H1 (cell line): ENCODE measurements around the gene PAXX. TPM values are rescaled to one million over a fixed set of nuclear protein-coding genes. Genes with fewer than 3 reads are reported as not detected.

Experiments used
- CTCF ChIA-PET: fragments of 300-600 bp; sonication (Branson Sonifier 250); formaldehyde crosslinking; loops from one replicate; lab custom pipeline; 2021; ENCODE audit not compliant: partially characterized antibody; lab: Charles Lee
- POLR2A ChIA-PET: fragments of 300-600 bp; sonication (Branson Sonifier 250); formaldehyde crosslinking; loops from one replicate; lab custom pipeline; 2021; ENCODE audit warnings: inconsistent platforms; ENCODE audit not compliant: partially characterized antibody; lab: Charles Lee
- DNase-seq, 2 experiments: peaks; one replicate each; pipeline versions ENCODE4 v3.0.0 to v3.0.0-alpha.2; 2010 to 2022; ENCODE audit warnings: low spot score in 2 of 2, low read depth in 1 of 2, mixed read lengths in 1 of 2
- FAIRE-seq: peaks from 2 replicates; lab custom pipeline; 2011; peaks lifted over from hg19 to GRCh38; lab: Jason Lieb, UNC
- H2AFZ ChIP-seq: 2 replicates; pipeline ENCODE4 v1.8.1; 2012; ENCODE audit warnings: low read length, inconsistent platforms
- H2AK5ac ChIP-seq: 2 replicates; pipeline ENCODE4 v1.6.1; 2013; ENCODE audit warnings: low read depth, low read length
- H2BK120ac ChIP-seq: replicated peaks from 2 replicates; pipeline ENCODE3; 2013; ENCODE audit warnings: low read depth, low read length, inconsistent platforms
- H2BK12ac ChIP-seq: 2 replicates; pipeline ENCODE4 v1.6.1; 2013; ENCODE audit warnings: low read depth, low read length
- H2BK15ac ChIP-seq: 2 replicates; pipeline ENCODE4 v1.6.1; 2013; ENCODE audit warnings: low read length
- H2BK20ac ChIP-seq: 2 replicates; pipeline ENCODE4 v1.6.1; 2013; ENCODE audit warnings: low read length
- H2BK5ac ChIP-seq: 2 replicates; pipeline ENCODE4 v1.6.1; 2013; ENCODE audit warnings: low read depth, low read length
- H3K14ac ChIP-seq: 2 replicates; pipeline ENCODE4 v1.6.1; 2013; ENCODE audit warnings: inconsistent platforms; ENCODE audit not compliant: insufficient read length
- H3K18ac ChIP-seq: 2 replicates; pipeline ENCODE4 v1.6.1; 2013; ENCODE audit warnings: low read length; ENCODE audit errors: extremely low read depth
- H3K23ac ChIP-seq: 2 replicates; pipeline ENCODE4 v1.6.1; 2013; ENCODE audit warnings: inconsistent platforms; ENCODE audit not compliant: insufficient read length
- H3K23me2 ChIP-seq: 2 replicates; pipeline ENCODE4 v1.6.1; 2013; ENCODE audit warnings: low read depth, low read length
- H3K27ac ChIP-seq: 2 replicates; pipeline ENCODE4 v1.6.1; 2011; ENCODE audit warnings: low read depth, low read length, inconsistent platforms
- H3K27me3 ChIP-seq, 4 experiments: replicated peaks in 1 of 4; 1 replicate in 1 of 4; 2 replicates in 3 of 4; pipeline versions ENCODE4 v1.6.1 to v1.8.1; 2011 to 2013; ENCODE audit warnings: low read length in 3 of 4, mild to moderate bottlenecking in 3 of 4, inconsistent platforms in 2 of 4, mixed read lengths in 2 of 4, moderate library complexity in 1 of 4; ENCODE audit not compliant: control insufficient read depth in 3 of 4, insufficient read depth in 3 of 4; ENCODE audit errors: extremely low read depth in 1 of 4
- H3K36me3 ChIP-seq, 4 experiments: 2 replicates each; pipeline versions ENCODE4 v1.6.1 to v1.8.1; 2011 to 2013; ENCODE audit warnings: mild to moderate bottlenecking in 4 of 4, low read length in 3 of 4, moderate library complexity in 2 of 4, control low read depth in 1 of 4, inconsistent platforms in 1 of 4; ENCODE audit not compliant: insufficient read depth in 4 of 4, control insufficient read depth in 2 of 4
- H3K4ac ChIP-seq: replicated peaks from 2 replicates; pipeline ENCODE3; 2013; ENCODE audit warnings: low read length, low read depth, mixed read lengths, inconsistent platforms; ENCODE audit not compliant: insufficient read length
- H3K4me1 ChIP-seq, 4 experiments: replicated peaks in 1 of 4; 1 replicate in 1 of 4; 2 replicates in 3 of 4; pipeline versions ENCODE4 v1.6.1 to v1.8.1; 2011 to 2013; ENCODE audit warnings: low read length in 3 of 4, inconsistent platforms in 2 of 4, mixed read lengths in 1 of 4; ENCODE audit not compliant: insufficient read depth in 4 of 4, control insufficient read depth in 3 of 4
- H3K4me2 ChIP-seq, 2 experiments: 2 replicates each; pipeline versions ENCODE4 v1.6.1 to v1.8.1; 2011 to 2013; ENCODE audit warnings: low read depth in 2 of 2, low read length in 2 of 2, control low read depth in 1 of 2, inconsistent platforms in 1 of 2, mild to moderate bottlenecking in 1 of 2; ENCODE audit not compliant: insufficient read depth in 1 of 2
- H3K4me3 ChIP-seq, 4 experiments: fragments of 200-600, 300-600 bp in 1 of 4; sonication (generic), shearing (Covaris generic), sonication (Bioruptor Twin) in 1 of 4; 2 replicates each; pipeline versions ENCODE4 v1.5.1 to v1.8.1; 2011 to 2016; ENCODE audit warnings: low read length in 4 of 4, low read depth in 3 of 4, control low read depth in 2 of 4, inconsistent platforms in 2 of 4, mild to moderate bottlenecking in 2 of 4, mixed read lengths in 1 of 4, moderate library complexity in 1 of 4; ENCODE audit not compliant: insufficient read depth in 2 of 4; ENCODE audit errors: extremely low read depth in 1 of 4
- H3K56ac ChIP-seq: replicated peaks from 2 replicates; pipeline ENCODE3; 2013; ENCODE audit warnings: low read depth, mild to moderate bottlenecking, mixed read lengths, low read length, inconsistent platforms; ENCODE audit not compliant: insufficient read length
- H3K79me1 ChIP-seq: 2 replicates; pipeline ENCODE4 v1.6.1; 2013; ENCODE audit warnings: low read depth, low read length, control low read depth
- H3K79me2 ChIP-seq, 2 experiments: 2 replicates each; pipeline versions ENCODE4 v1.6.1 to v1.8.1; 2012 to 2013; ENCODE audit warnings: low read length in 2 of 2, mild to moderate bottlenecking in 2 of 2, inconsistent platforms in 1 of 2; ENCODE audit not compliant: insufficient read depth in 2 of 2, control insufficient read depth in 1 of 2
- H3K9ac ChIP-seq, 4 experiments: replicated peaks in 1 of 4; 1 replicate in 1 of 4; 2 replicates in 3 of 4; pipeline versions ENCODE4 v1.6.1 to v1.8.1; 2011 to 2013; ENCODE audit warnings: low read depth in 3 of 4, low read length in 3 of 4, control low read depth in 2 of 4, mild to moderate bottlenecking in 2 of 4, moderate library complexity in 2 of 4, inconsistent platforms in 1 of 4; ENCODE audit errors: extremely low read depth in 1 of 4
- H3K9me3 ChIP-seq, 2 experiments: 2 replicates each; pipeline versions ENCODE4 v1.6.1 to v1.8.1; 2012 to 2013; ENCODE audit warnings: mild to moderate bottlenecking in 2 of 2, moderate library complexity in 2 of 2, control low read depth in 1 of 2, inconsistent platforms in 1 of 2, low read depth in 1 of 2, low read length in 1 of 2, mixed read lengths in 1 of 2; ENCODE audit not compliant: insufficient read depth in 2 of 2
- H4K20me1 ChIP-seq, 2 experiments: replicated peaks in 1 of 2; 2 replicates each; pipeline versions ENCODE3 to v1.8.1; 2011 to 2013; ENCODE audit warnings: inconsistent platforms in 2 of 2, low read length in 2 of 2, mild to moderate bottlenecking in 1 of 2; ENCODE audit not compliant: insufficient read depth in 2 of 2, control insufficient read depth in 1 of 2
- H4K5ac ChIP-seq: 2 replicates; pipeline ENCODE4 v1.6.1; 2013; ENCODE audit warnings: low read length, low read depth, mixed read lengths, inconsistent platforms; ENCODE audit not compliant: insufficient read length
- H4K8ac ChIP-seq: 2 replicates; pipeline ENCODE4 v1.8.0; 2013; ENCODE audit warnings: mild to moderate bottlenecking, moderate library complexity, low read length, inconsistent platforms; ENCODE audit not compliant: insufficient read depth; ENCODE audit errors: extremely low read depth
- H4K91ac ChIP-seq: replicated peaks from 2 replicates; pipeline ENCODE3; 2013; ENCODE audit warnings: low read length, mixed read lengths, inconsistent platforms; ENCODE audit not compliant: insufficient read length
- GABPA ChIP-seq: IDR thresholded peaks from 2 replicates; pipeline ENCODE4 v1.6.1; 2011; ENCODE audit warnings: mild to moderate bottlenecking, low read length, moderate library complexity, borderline replicate concordance; ENCODE audit not compliant: insufficient read depth
- JUN ChIP-seq: IDR thresholded peaks from 2 replicates; pipeline ENCODE4 v1.6.1; 2011; ENCODE audit warnings: low read depth, mild to moderate bottlenecking, improper control_type of control experiment, low read length
- KDM1A ChIP-seq: fragments of 200-600, 300-600 bp; sonication (generic); IDR thresholded peaks from 2 replicates; pipeline ENCODE4 v1.7.1; 2016; ENCODE audit warnings: mild to moderate bottlenecking, low read length, borderline replicate concordance
- PHF8 ChIP-seq: fragments of 200-600 bp; sonication (generic); conservative IDR thresholded peaks from 2 replicates; pipeline ENCODE4 v1.7.1; 2012; ENCODE audit warnings: low read depth, mild to moderate bottlenecking, inconsistent platforms, low read length, moderate library complexity
- TAF1 ChIP-seq: IDR thresholded peaks from 2 replicates; pipeline ENCODE4 v1.6.1; 2011; ENCODE audit warnings: mild to moderate bottlenecking, low read depth, low read length
- WGBS, 2 experiments: shearing (Covaris generic) in 1 of 2; methylation state at CpG; one replicate each; pipeline versions ENCODE4 v1.1.6 to v1.1.7; 2013 to 2015; ENCODE audit warnings: low lambda C conversion rate in 2 of 2, mixed read lengths in 2 of 2, inconsistent platforms in 1 of 2, low coverage in 1 of 2, missing lambda C conversion rate in 1 of 2; ENCODE audit not compliant: insufficient replicate concordance in 2 of 2, insufficient coverage in 1 of 2, insufficient read length in 1 of 2; ENCODE audit errors: extremely low coverage in 1 of 2, missing lambda C conversion rate in 1 of 2; 5-methylcytosine and 5-hydroxymethylcytosine counted together
- polyA plus RNA-seq, 7 experiments: library from polyadenylated mRNA; depleted of rRNA in 3 of 7; stranded (reverse) in 5 of 7; unstranded in 2 of 7; fragments of >200 nt in 5 of 7; fragments of 200-250 nt in 2 of 7; gene quantifications; 1 replicate in 5 of 7; 2 replicates in 1 of 7; 4 replicates in 1 of 7; pipeline versions ENCODE4 v1.2.1 to v1.2.3, GENCODE V29; 2011 to 2013; ENCODE audit warnings: missing spikeins in 2 of 7, mixed read lengths in 2 of 7
- total RNA-seq: library from RNA; stranded (reverse); fragmentation: NEBNext Ultra II Directional; extraction: Animal tissue kit (Norgen Biotek cat#: 25700); gene quantifications from 2 replicates; pipeline ENCODE4 v1.2.1, GENCODE V29; 2021
- TF ChIP-seq, protein P1 (sequence below): IDR thresholded peaks from 2 replicates; pipeline ENCODE4 v1.6.1; 2012; ENCODE audit warnings: low read length, inconsistent platforms

PAXX gene
- total and polyA plus RNA-seq, 2 of the 8 experiments (the other 6 are each of a cell fraction or from before 2014, with no cell fraction given), result 43.4 to 45.9 TPM

DNA sequence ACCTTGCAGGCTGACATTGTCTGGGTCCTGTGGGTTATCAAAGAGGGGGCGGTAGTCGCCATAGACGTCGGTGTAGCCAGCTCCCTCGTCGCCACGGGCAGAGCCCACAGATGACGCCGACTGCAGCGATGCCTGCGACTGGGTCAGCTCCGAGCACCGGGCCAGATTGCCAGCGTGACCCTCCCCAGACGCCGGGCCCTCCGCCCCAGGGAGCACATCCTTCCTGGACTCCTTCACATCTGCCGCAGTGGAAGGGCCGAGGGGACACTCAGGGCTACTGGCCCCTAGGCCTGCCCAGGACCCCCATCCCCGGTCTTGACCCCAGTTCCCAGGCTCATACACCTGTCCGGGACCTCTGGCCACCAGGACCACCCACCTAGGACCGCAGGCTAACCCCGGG is 21.9 kb downstream of the PAXX start:
- Histone ChIP-seq H2BK20ac (no peak overlapping the region), H4K20me1 (no peaks in the 10 kb centered on the region), H4K5ac (no peak overlapping the region), H3K27me3 (no peaks in the 10 kb centered on the region; a peak in 1 of 7 replicates), H4K8ac (no peak overlapping the region; the same call in 1 of the 2 replicates), H3K9ac (no peak overlapping the region), H3K27ac (no peak overlapping the region), H2BK15ac (no peak overlapping the region), H3K23me2 (no peaks in the 10 kb centered on the region; the same call in 1 of the 2 replicates), H3K14ac (no peak overlapping the region), H3K79me1 (no peaks in the 10 kb centered on the region), H3K9me3 (peaks cover 0 to 27% of the 10 kb centered on the region in 2 experiments; a peak in 2 of 4 replicates), H2BK12ac (no peak overlapping the region), H2BK120ac (no peak overlapping the region), H3K4me3 (no peak overlapping the region), H3K56ac (no peak overlapping the region), H3K4me2 (no peak overlapping the region), H4K91ac (no peak overlapping the region), H2AK5ac (no peak overlapping the region), H3K18ac (no peak overlapping the region), H3K4ac (no peak overlapping the region), H3K79me2 (no peaks in the 10 kb centered on the region), H3K4me1 (peaks cover 0 to 7% (median under 1%) of the 10 kb centered on the region in 4 experiments; a peak in 2 of 7 replicates), H3K23ac (no peak overlapping the region), H3K36me3 (peaks cover 0 to 13% (median 0%) of the 10 kb centered on the region in 4 experiments; a peak in 1 of 8 replicates), H2AFZ (no peak overlapping the region), H2BK5ac (no peak overlapping the region)
- TF ChIP-seq GABPA, result no peak
- TF ChIP-seq, protein P1, sequence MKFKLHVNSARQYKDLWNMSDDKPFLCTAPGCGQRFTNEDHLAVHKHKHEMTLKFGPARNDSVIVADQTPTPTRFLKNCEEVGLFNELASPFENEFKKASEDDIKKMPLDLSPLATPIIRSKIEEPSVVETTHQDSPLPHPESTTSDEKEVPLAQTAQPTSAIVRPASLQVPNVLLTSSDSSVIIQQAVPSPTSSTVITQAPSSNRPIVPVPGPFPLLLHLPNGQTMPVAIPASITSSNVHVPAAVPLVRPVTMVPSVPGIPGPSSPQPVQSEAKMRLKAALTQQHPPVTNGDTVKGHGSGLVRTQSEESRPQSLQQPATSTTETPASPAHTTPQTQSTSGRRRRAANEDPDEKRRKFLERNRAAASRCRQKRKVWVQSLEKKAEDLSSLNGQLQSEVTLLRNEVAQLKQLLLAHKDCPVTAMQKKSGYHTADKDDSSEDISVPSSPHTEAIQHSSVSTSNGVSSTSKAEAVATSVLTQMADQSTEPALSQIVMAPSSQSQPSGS, result no peak
- TF ChIP-seq TAF1, result no peak
- no peak for TF ChIP-seq JUN
- TF ChIP-seq PHF8, result no peak
- TF ChIP-seq KDM1A, result no peak
- POLR2A ChIA-PET, result interaction anchor here (0.8 kb wide), 1 partner anchor 12 kb away, joined by 3 read pairs; no protein-coding TSS in a partner anchor
- CTCF ChIA-PET, result interaction anchor here (1.0 to 2.8 kb wide), 6 partner anchors 15 to 87 kb away, joined by 3 to 11 read pairs (median 4); no protein-coding TSS in a partner anchor
- no peak for DNase-seq
- FAIRE-seq, result no peak
- 85% methylated on average over 19 of the region's 23 CpGs; no CpG with 5 or more reads in 1 of the 2 experiments for WGBS, 2 experiments
